AG04450 (cell line): ENCODE measurements around the gene DDR2. TPM values are rescaled to one million over a fixed set of nuclear protein-coding genes. Genes with fewer than 3 reads are reported as not detected.
"Not testable (repeated sequence)": the region's sequence is repeated elsewhere in the genome, so short reads cannot be mapped to it uniquely, and the experiment has no call there.

Experiments used
- CTCF ChIA-PET: fragments of 300-600, 350-600 bp; formaldehyde crosslinking; extraction: SDS; loops from one replicate; lab custom pipeline; 2022; ENCODE audit warnings: antibody characterized with exemption, inconsistent platforms; lab: Charles Lee
- POLR2A ChIA-PET: fragments of 350-600 bp; formaldehyde crosslinking; extraction: SDS; loops from one replicate; lab custom pipeline; 2021; ENCODE audit warnings: antibody characterized with exemption, inconsistent platforms; lab: Yijun Ruan, JAX
- DNase-seq: peaks from one replicate; pipeline ENCODE4 v3.0.0-alpha.2; 2011; ENCODE audit warnings: low read depth, low spot score
- H3K27ac ChIP-seq: one replicate; pipeline ENCODE4 v1.5.1; 2012; ENCODE audit warnings: low read depth, low read length, control low read depth
- H3K27me3 ChIP-seq: one replicate; pipeline ENCODE4 v1.6.0; 2012; ENCODE audit warnings: low read length; ENCODE audit not compliant: control insufficient read depth, insufficient read depth
- H3K4me3 ChIP-seq: 2 replicates; pipeline ENCODE4 v1.5.1; 2011; ENCODE audit warnings: mild to moderate bottlenecking, low read depth, low read length, control low read depth
- H3K9me3 ChIP-seq: 2 replicates; pipeline ENCODE4 v1.5.1; 2012; ENCODE audit warnings: low read length; ENCODE audit not compliant: control insufficient read depth, insufficient read depth
- polyA plus RNA-seq: library from polyadenylated mRNA; depleted of rRNA; stranded (reverse); fragments of >200 nt; gene quantifications from 2 replicates; pipeline ENCODE4 v1.2.3, GENCODE V29; 2011
- TF ChIP-seq, protein P1 (sequence below): IDR thresholded peaks from 2 replicates; pipeline ENCODE4 v1.5.1; 2011; ENCODE audit warnings: low read depth, low read length, control low read depth, inconsistent platforms

The DDR2 gene
- polyA plus RNA-seq, 1 experiment: 194 TPM

GRCh38 chr1:162772571-162773154, 140.4 kb downstream of the DDR2 start:
- Histone ChIP-seq H3K27me3 (no peaks in the 10 kb centered on the region), H3K4me3 (no peak overlapping the region), H3K9me3 (no peaks in the 10 kb centered on the region), H3K27ac (no peak overlapping the region)
- ChIA-PET CTCF (interaction anchor here (2.0 kb wide), 1 partner anchor 159 kb away, joined by 7 read pairs; no protein-coding TSS in a partner anchor), POLR2A (no interaction called here)
- TF ChIP-seq, protein P1, sequence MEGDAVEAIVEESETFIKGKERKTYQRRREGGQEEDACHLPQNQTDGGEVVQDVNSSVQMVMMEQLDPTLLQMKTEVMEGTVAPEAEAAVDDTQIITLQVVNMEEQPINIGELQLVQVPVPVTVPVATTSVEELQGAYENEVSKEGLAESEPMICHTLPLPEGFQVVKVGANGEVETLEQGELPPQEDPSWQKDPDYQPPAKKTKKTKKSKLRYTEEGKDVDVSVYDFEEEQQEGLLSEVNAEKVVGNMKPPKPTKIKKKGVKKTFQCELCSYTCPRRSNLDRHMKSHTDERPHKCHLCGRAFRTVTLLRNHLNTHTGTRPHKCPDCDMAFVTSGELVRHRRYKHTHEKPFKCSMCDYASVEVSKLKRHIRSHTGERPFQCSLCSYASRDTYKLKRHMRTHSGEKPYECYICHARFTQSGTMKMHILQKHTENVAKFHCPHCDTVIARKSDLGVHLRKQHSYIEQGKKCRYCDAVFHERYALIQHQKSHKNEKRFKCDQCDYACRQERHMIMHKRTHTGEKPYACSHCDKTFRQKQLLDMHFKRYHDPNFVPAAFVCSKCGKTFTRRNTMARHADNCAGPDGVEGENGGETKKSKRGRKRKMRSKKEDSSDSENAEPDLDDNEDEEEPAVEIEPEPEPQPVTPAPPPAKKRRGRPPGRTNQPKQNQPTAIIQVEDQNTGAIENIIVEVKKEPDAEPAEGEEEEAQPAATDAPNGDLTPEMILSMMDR: no peak
- DNase-seq: no peak

- Histone ChIP-seq H3K27ac (no peak overlapping the region), H3K9me3 (no peaks in the 10 kb centered on the region), H3K4me3 (no peak overlapping the region), H3K27me3 (no peaks in the 10 kb centered on the region)
- POLR2A ChIA-PET: no interaction called here
- no peak for DNase-seq
- TF ChIP-seq, protein P1: no peak
- CTCF ChIA-PET: interaction anchor here (2.0 kb wide), 1 partner anchor 160 kb away, joined by 7 read pairs; no protein-coding TSS in a partner anchor
These were observed 141.7 kb downstream of the DDR2 start for GRCh38 chr1:162774007-162774406.

- DNase-seq: no peak
- TF ChIP-seq, protein P1: no peak
- CTCF ChIA-PET: interaction anchor here (1.5 kb wide), 1 partner anchor 166 kb away, joined by 5 read pairs; no protein-coding TSS in a partner anchor
- POLR2A ChIA-PET: no interaction called here
- no peaks in the 10 kb centered on the region for H3K9me3 ChIP-seq
- H3K27ac ChIP-seq: no peak overlapping the region
- no peak overlapping the region for H3K4me3 ChIP-seq
- H3K27me3 ChIP-seq: no peaks in the 10 kb centered on the region
These were observed 146.8 kb downstream of the DDR2 start for GRCh38 chr1:162779043-162779442.

- no peak for DNase-seq
- no peak overlapping the region for H3K27ac ChIP-seq
- ChIA-PET POLR2A (no interaction called here), CTCF (no interaction called here)
- H3K4me3 ChIP-seq: no peak overlapping the region
- no peaks in the 10 kb centered on the region for H3K27me3 ChIP-seq
- no peaks in the 10 kb centered on the region for H3K9me3 ChIP-seq
- TF ChIP-seq, protein P1: no peak
These were observed 150.4 kb downstream of the DDR2 start for GRCh38 chr1:162782671-162783070.

- POLR2A ChIA-PET, DNase-seq, H3K27ac ChIP-seq, H3K27me3 ChIP-seq, H3K4me3 ChIP-seq, H3K9me3 ChIP-seq, CTCF ChIA-PET: not testable (repeated sequence)
These were observed 152.7 kb downstream of the DDR2 start for GRCh38 chr1:162784926-162785325.

DNA sequence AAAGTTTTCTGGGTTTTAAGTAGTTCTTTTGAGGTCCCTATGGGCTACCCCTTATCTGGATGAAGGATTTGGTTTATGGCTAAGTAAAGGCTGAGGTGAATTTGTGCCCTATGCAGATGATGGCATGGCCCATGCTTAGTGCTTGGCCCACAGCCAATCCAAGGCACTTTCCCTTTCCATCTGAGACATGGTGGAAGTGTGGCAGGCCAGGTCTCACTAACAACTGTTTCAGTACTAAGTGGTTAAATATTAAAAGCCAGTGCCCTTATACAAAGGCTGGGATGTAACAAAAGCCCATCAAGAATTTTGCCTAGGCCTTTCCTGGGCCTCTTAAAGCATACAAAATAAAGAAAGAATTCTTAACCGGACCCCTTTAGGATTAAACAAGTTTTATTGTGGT, 156.5 kb downstream of the DDR2 start:
- H3K4me3 ChIP-seq, H3K27ac ChIP-seq, CTCF ChIA-PET, H3K27me3 ChIP-seq, H3K9me3 ChIP-seq, DNase-seq, POLR2A ChIA-PET: not testable (repeated sequence)

- H3K27me3 ChIP-seq, H3K9me3 ChIP-seq, H3K27ac ChIP-seq, POLR2A ChIA-PET, DNase-seq, CTCF ChIA-PET: not testable (repeated sequence)
- peak within 1 kb of the TSS; percentile 68 for H3K4me3 ChIP-seq
These were observed 158.2 kb downstream of the DDR2 start, which contains the start of gene HSD17B7 for GRCh38 chr1:162790303-162790984. Gene HSD17B7, plus strand, starts transcription at chr1:162790702. Its CDS starts 99 bp downstream, at chr1:162790801.

DNA sequence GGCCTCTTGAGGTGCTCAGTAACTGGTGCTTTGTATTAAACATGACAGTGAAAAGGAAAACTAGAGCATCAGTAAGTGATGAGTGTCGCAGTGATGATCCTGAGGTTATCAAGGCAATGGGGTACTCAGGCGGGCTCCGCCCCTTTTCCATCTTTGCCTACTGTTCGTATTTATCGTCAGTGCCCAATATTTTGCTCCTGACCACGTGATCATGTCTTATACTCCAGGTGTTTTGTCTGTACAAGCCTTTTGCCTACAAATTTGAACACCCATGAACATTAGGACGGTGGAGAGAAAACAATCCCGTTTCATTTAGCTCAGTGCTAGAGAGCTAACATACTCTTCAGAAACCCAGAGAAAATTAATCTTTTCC, 158.7 kb downstream of the DDR2 start:
- POLR2A ChIA-PET, H3K27ac ChIP-seq, CTCF ChIA-PET, DNase-seq, H3K9me3 ChIP-seq, H3K27me3 ChIP-seq: not testable (repeated sequence)
- peak overlapping the region; percentile 59 for H3K4me3 ChIP-seq
